Measurements from ENCODE around the gene PTGS2. TPM values are rescaled to one million over a fixed set of nuclear protein-coding genes. Genes with fewer than 3 reads are reported as not detected.

The PTGS2 gene
- total and polyA plus RNA-seq, 9 of the 15 experiments (the other 6 are each of a cell fraction or from before 2014, with no cell fraction given) = 0.01 TPM; not detected in 8

DNA sequence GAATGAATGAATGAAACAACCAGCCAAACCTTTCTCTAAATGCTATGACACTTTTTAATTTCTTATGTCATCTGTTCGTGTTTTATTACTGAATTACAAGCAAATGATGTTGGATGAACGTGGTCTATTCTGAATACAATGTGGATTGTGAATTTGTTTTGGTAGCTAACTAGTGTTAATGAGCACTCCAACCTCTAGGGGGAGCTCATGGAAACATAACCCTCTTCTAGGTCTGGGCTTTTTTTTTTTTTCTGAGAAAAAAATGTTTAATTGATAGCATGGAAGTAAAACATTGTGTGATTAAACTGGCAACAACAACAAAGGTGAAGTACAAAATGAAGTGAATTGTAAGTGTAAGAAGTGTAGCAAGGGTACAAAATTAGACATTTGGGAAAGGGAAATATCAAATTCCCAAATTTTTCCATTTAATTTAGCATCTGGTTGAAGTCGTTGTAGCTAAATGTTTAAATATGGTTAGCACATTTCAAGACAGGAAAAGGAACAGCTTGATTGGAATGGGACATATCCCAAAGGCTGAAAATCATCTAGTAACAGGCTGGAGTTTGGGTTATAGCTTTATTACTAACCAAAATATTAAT is 42.6 kb upstream of the PTGS2 start:
- FAIRE-seq (peak; percentile 51), ATAC-seq (peak; percentile 61; the same call in 1 of the 3 replicates), DNase-seq (ENCODE audit: extremely low read depth in 1 of 4, low spot score in 3 of 4) (peak; percentile 35 to 62 (median 56))
- H2AFZ ChIP-seq (ENCODE audit: low read depth, low read length) = no peak overlapping the region
- no peak overlapping the region for H3K27ac ChIP-seq (ENCODE audit: extremely low read depth, low read depth, low read length)
- no peaks in the 10 kb centered on the region for H3K79me2 ChIP-seq (ENCODE audit: control insufficient read depth, insufficient read depth, low read length)
- in situ Hi-C loops (cut with MboI) = no loop called here
- H3K9me1 ChIP-seq (ENCODE audit: control insufficient read depth, insufficient read depth, low read length) = no peaks in the 10 kb centered on the region
- H4K20me1 ChIP-seq (replicated peaks; ENCODE audit: control insufficient read depth, insufficient read depth, low read length) = no peaks in the 10 kb centered on the region
- POLR2A ChIA-PET = interaction anchor here (0.7 kb wide), 1 partner anchor 45 kb away, joined by 3 read pairs; no protein-coding TSS in a partner anchor
- H3K9me3 ChIP-seq (replicated peaks; ENCODE audit: control insufficient read depth, insufficient read depth, low read depth, low read length) = no peaks in the 10 kb centered on the region
- H3K36me3 ChIP-seq (ENCODE audit: control insufficient read depth, insufficient read depth, low read length) = no peaks in the 10 kb centered on the region
- 0% methylated on average over 3 of the region's 3 CpGs for WGBS (ENCODE audit: insufficient coverage, low coverage, missing lambda C conversion rate)
- no peak overlapping the region for H3K9ac ChIP-seq (ENCODE audit: insufficient read depth in 1 of 2, low read depth in 2 of 2, low read length in 2 of 2)
- BruUV-seq (replicated peaks) = no TSS peak
- intact Hi-C loops (cut with micrococcal nuclease) = no loop called here
- CTCF ChIA-PET (ENCODE audit: low intra/inter-chr PET ratio) = interaction anchor here (0.6 kb wide), 1 partner anchor 193 kb away, joined by 3 read pairs; no protein-coding TSS in a partner anchor
- no peaks in the 10 kb centered on the region for H3K27me3 ChIP-seq (ENCODE audit: control insufficient read depth in 2 of 2, insufficient read depth in 2 of 2, low read length in 2 of 2)
- H3K4me2 ChIP-seq (ENCODE audit: insufficient read depth, low read length) = no peak overlapping the region
- no peaks in the 10 kb centered on the region for H3K4me1 ChIP-seq (replicated peaks in 1 of 2; ENCODE audit: control insufficient read depth in 2 of 2, insufficient read depth in 2 of 2, low read length in 2 of 2)
- no peak overlapping the region for H3K4me3 ChIP-seq
- peak in 1 of 2 experiments; percentile 11; a peak in 1 of 4 replicates for TF ChIP-seq RAD21 (CRISPR knock-in tag; conservative IDR thresholded peaks at IDR 0.05 in 1 of 2, IDR thresholded peaks at IDR 0.05 in 1 of 2)
- TF ChIP-seq ZNF232 (CRISPR knock-in tag; IDR thresholded peaks at IDR 0.05) = no peak
- TF ChIP-seq, protein P1, sequence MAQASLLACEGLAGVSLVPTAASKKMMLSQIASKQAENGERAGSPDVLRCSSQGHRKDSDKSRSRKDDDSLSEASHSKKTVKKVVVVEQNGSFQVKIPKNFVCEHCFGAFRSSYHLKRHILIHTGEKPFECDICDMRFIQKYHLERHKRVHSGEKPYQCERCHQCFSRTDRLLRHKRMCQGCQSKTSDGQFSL (CRISPR knock-in tag; IDR thresholded peaks at IDR 0.05) = no peak
- TF ChIP-seq, protein P1 (tag; IDR thresholded peaks at IDR 0.05) = no peak
- TF ChIP-seq ZNF384 (IDR thresholded peaks at IDR 0.05; ENCODE audit: low read depth, low read length) = peak; percentile 90
- TF ChIP-seq, protein P2, sequence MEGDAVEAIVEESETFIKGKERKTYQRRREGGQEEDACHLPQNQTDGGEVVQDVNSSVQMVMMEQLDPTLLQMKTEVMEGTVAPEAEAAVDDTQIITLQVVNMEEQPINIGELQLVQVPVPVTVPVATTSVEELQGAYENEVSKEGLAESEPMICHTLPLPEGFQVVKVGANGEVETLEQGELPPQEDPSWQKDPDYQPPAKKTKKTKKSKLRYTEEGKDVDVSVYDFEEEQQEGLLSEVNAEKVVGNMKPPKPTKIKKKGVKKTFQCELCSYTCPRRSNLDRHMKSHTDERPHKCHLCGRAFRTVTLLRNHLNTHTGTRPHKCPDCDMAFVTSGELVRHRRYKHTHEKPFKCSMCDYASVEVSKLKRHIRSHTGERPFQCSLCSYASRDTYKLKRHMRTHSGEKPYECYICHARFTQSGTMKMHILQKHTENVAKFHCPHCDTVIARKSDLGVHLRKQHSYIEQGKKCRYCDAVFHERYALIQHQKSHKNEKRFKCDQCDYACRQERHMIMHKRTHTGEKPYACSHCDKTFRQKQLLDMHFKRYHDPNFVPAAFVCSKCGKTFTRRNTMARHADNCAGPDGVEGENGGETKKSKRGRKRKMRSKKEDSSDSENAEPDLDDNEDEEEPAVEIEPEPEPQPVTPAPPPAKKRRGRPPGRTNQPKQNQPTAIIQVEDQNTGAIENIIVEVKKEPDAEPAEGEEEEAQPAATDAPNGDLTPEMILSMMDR (IDR thresholded peaks at IDR 0.05 in 2 of 3, conservative IDR thresholded peaks at IDR 0.05 in 1 of 3; ENCODE audit: insufficient read depth in 2 of 3, low read depth in 1 of 3, low read length in 3 of 3) = peak in 2 of 3 experiments; percentile 50 to 59; a peak in 4 of 6 replicates
